GM23248 (cell line): ENCODE results near the gene CACHD1.

Source experiments
- EZH2 ChIP-seq: fragments of 200-600 bp; sonication (generic); IDR thresholded peaks from 2 replicates; pipeline ENCODE4 v1.6.1; 2018; ENCODE audit warnings: antibody characterized with exemption, mild to moderate bottlenecking; ENCODE audit not compliant: insufficient read depth, poor library complexity, severe bottlenecking
- EZH2phosphoT487 ChIP-seq: fragments of 200-600 bp; sonication (generic); IDR thresholded peaks from 2 replicates; pipeline ENCODE4 v1.6.1; 2018; ENCODE audit warnings: antibody characterized with exemption, moderate library complexity, mild to moderate bottlenecking, low read depth; ENCODE audit not compliant: insufficient read depth

DNA sequence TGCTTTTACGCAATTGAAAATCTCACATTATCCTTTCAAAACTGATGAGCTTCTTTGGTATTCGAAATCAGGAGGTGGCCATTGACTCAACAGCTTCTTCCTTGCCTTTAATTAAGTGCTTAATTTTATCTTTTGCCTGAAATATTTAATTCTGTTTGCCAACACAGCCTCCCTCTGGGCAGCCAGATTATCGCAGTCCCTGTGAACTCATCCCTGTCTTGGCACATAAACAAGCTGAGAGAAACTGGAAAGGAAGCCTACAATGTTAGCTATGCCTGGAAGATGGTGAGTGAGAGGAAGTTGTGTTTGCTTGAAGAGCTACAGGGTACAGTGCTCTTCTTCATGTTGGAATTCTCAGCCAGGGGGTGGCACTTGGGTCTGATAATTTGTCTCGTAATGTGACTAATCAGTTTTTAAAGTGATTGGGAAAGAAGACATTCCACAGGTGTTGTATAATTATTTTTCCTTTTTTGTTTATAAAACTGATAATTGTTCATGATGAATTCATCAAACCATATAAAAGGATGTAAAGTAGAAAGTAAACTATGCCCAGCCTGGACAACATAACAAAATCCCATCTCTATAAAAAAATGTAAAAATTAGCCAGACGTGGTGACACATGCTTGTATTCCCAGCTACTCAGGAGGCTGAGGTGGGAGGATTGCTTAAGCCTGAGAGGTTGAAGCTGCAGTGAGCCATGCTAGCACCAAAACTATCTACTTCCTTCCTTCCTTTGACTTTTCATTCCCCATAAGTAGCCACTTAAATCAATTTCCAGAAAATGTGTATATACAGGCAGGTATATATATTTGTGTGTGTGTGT is 184.8 kb downstream of the CACHD1 start:
- TF ChIP-seq EZH2 (no peak), EZH2phosphoT487 (no peak)
